Epithelial cell of proximal tubule (primary cell): ENCODE measurements around the gene PDLIM3. TPM values are rescaled to one million over a fixed set of nuclear protein-coding genes. Genes with fewer than 3 reads are reported as not detected.

Source experiments
- DNase-seq: peaks from one replicate; pipeline ENCODE4 v3.0.0-alpha.2; 2011; ENCODE audit warnings: low read depth
- H3K4me3 ChIP-seq: 2 replicates; pipeline ENCODE4 v1.5.1; 2011; ENCODE audit warnings: low read depth, mild to moderate bottlenecking, low read length
- total RNA-seq: library from RNA; depleted of rRNA; stranded (reverse); fragments of >200 nt; gene quantifications from 2 replicates; pipeline ENCODE4 v1.2.3, GENCODE V29; 2015
- TF ChIP-seq, protein P1 (sequence below): conservative IDR thresholded peaks from 2 replicates; pipeline ENCODE4 v1.5.1; 2012; ENCODE audit warnings: low read depth, mild to moderate bottlenecking, low read length

Gene PDLIM3, protein sequence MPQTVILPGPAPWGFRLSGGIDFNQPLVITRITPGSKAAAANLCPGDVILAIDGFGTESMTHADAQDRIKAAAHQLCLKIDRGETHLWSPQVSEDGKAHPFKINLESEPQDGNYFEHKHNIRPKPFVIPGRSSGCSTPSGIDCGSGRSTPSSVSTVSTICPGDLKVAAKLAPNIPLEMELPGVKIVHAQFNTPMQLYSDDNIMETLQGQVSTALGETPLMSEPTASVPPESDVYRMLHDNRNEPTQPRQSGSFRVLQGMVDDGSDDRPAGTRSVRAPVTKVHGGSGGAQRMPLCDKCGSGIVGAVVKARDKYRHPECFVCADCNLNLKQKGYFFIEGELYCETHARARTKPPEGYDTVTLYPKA
- 7.8 and 8.5 TPM in 2 replicates for total RNA-seq

- TF ChIP-seq, protein P1, sequence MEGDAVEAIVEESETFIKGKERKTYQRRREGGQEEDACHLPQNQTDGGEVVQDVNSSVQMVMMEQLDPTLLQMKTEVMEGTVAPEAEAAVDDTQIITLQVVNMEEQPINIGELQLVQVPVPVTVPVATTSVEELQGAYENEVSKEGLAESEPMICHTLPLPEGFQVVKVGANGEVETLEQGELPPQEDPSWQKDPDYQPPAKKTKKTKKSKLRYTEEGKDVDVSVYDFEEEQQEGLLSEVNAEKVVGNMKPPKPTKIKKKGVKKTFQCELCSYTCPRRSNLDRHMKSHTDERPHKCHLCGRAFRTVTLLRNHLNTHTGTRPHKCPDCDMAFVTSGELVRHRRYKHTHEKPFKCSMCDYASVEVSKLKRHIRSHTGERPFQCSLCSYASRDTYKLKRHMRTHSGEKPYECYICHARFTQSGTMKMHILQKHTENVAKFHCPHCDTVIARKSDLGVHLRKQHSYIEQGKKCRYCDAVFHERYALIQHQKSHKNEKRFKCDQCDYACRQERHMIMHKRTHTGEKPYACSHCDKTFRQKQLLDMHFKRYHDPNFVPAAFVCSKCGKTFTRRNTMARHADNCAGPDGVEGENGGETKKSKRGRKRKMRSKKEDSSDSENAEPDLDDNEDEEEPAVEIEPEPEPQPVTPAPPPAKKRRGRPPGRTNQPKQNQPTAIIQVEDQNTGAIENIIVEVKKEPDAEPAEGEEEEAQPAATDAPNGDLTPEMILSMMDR, result no peak
- DNase-seq, result no peak
- peak within 1 kb of the TSS; percentile 62 for H3K4me3 ChIP-seq
These were observed at the start of gene PDLIM3 for GRCh38 chr4:185534866-185535611. PDLIM3 (minus strand) TSS chr4:185535507; CDS start chr4:185535434, 73 bp downstream.

- no peak for DNase-seq
- TF ChIP-seq, protein P1, result no peak
These were observed 48.5 kb upstream of the PDLIM3 start for GRCh38 chr4:185583813-185584212.

DNA sequence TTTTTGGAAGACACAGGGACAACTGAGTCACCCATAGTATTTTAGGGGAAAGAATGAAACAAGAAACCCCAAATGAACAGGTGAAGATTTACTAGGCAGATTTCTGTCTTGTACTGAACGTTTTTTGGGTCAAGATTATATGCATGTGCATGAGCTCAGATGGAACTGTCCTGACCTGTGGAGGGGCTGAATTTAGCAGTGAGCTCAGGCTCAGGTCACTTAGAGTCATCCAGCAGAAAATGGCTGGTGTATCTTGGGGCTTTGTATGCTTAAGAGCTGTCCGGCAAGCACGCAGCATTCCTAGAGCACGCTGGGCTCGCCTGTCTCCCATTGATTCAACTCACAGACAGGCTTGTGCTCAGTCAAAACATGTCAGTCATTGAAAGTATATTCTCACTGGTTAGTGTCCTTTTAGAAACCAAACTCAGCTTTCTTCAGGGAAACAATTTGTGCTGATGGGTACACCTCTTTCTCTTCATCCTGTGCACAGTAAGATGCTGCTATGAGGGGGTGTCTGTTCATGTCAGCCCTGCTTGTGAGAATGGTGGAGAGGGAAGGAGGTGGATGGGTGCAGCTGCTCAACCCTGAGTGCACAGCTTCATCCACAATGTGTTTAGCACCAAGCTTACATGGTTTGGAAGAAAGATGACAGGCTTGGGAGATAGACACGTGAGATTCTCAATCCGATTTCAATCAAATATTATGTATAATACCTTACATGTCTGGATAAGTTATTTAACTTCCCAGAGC, 47.5 kb upstream of the PDLIM3 start:
- DNase-seq, result no peak
- TF ChIP-seq, protein P1, result no peak
- H3K4me3 ChIP-seq, result no peak overlapping the region

More at GRCh38 chr4:185583813-185584212, 48.5 kb upstream of the PDLIM3 start:
- no peak overlapping the region for H3K4me3 ChIP-seq

GRCh38 chr4:185580699-185581098, 45.4 kb upstream of the PDLIM3 start:
- no peak overlapping the region for H3K4me3 ChIP-seq
- DNase-seq, result no peak
- TF ChIP-seq, protein P1, result no peak

- no peak overlapping the region for H3K4me3 ChIP-seq
- TF ChIP-seq, protein P1, result no peak
- DNase-seq, result no peak
These were observed 43.0 kb upstream of the PDLIM3 start for GRCh38 chr4:185578284-185578683.

DNA sequence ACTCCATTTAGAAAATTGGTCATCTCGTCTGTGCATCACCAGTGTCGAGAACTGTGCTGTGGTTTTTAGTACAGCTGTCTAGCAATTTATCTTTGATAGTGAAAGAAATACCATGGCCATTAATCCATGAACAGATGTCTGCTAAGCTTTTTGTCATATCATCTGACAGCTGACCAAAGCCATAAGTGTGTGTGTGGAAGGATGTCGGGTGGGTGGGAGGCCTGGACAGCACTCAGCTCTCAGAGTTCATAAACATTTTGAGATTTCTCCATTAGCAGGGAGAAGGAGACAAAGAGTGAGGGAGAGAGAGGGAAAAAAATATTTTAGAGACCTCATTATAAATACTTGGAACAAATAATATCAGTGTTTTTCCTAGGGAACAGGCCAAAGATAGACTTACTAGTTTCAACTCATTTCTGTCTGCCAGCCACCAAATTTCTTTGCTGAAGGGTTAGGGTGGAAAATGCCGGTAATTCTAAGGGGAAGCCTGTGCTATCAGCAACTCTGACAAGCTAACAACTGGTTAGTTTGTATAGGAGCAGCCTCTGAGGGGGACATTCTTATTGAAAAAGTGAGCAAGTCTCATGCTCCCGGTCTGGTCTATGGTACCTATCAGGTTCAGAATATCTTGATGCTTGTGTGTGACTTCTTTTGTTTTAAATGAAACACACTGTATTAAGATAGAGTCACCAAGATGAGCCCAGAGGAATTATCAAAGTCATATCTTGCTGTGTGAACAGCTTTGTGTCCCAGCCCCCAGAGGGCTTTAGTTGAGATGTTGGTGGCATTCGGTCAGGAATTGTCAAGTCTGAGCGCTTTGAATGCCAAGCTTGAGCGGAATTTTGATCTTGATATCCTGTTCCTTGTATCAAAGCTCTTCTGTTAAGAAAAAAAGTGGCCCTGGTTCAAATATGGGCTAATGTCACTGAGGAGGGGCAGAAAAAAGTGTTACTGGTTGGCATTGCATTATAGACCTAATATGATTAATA, 41.9 kb upstream of the PDLIM3 start:
- no peak for DNase-seq
- TF ChIP-seq, protein P1, result no peak
- H3K4me3 ChIP-seq, result no peak overlapping the region
